Measurements from ENCODE around the gene TNFSF18.
"Not testable (repeated sequence)": the region's sequence is repeated elsewhere in the genome, so short reads cannot be mapped to it uniquely, and the experiment has no call there.

TNFSF18 gene

GRCh38 chr1:173084292-173084691 lies 33.6 kb upstream of the TNFSF18 start:
- no peak for DNase-seq (ENCODE audit: low read depth, low spot score)
- Histone ChIP-seq H3K9me3 (ENCODE audit: insufficient read depth, low read length) (no peaks in the 10 kb centered on the region), H3K9ac (ENCODE audit: insufficient read length, low read depth) (no peak overlapping the region), H3K36me3 (ENCODE audit: insufficient read depth, insufficient read length, low read length) (no peaks in the 10 kb centered on the region), H3K4me1 (ENCODE audit: insufficient read depth, insufficient read length) (no peaks in the 10 kb centered on the region), H3K27me3 (ENCODE audit: insufficient read depth, insufficient read length) (no peaks in the 10 kb centered on the region), H3K4me3 (ENCODE audit: insufficient read length, low read depth) (no peak overlapping the region)
- TF ChIP-seq ZNF274 (IDR thresholded peaks at IDR 0.05; ENCODE audit: low read depth, low read length) (no peak), YY1 (IDR thresholded peaks at IDR 0.05; ENCODE audit: insufficient read depth, insufficient read length) (no peak), SUZ12 (IDR thresholded peaks at IDR 0.05; ENCODE audit: extremely low read depth, insufficient read depth, insufficient read length) (no peak)

- H3K9ac ChIP-seq (ENCODE audit: insufficient read length, low read depth): no peak overlapping the region
- no peak for DNase-seq (ENCODE audit: low read depth, low spot score)
- no peak overlapping the region for H3K4me3 ChIP-seq (ENCODE audit: insufficient read length, low read depth)
- no peaks in the 10 kb centered on the region for H3K27me3 ChIP-seq (ENCODE audit: insufficient read depth, insufficient read length)
- TF ChIP-seq SUZ12 (IDR thresholded peaks at IDR 0.05; ENCODE audit: extremely low read depth, insufficient read depth, insufficient read length) (no peak), YY1 (IDR thresholded peaks at IDR 0.05; ENCODE audit: insufficient read depth, insufficient read length) (no peak), ZNF274 (IDR thresholded peaks at IDR 0.05; ENCODE audit: low read depth, low read length) (no peak)
- no peaks in the 10 kb centered on the region for H3K4me1 ChIP-seq (ENCODE audit: insufficient read depth, insufficient read length)
- no peaks in the 10 kb centered on the region for H3K36me3 ChIP-seq (ENCODE audit: insufficient read depth, insufficient read length, low read length)
- no peaks in the 10 kb centered on the region for H3K9me3 ChIP-seq (ENCODE audit: insufficient read depth, low read length)
Observed at GRCh38 chr1:173082913-173083312, 32.2 kb upstream of the TNFSF18 start.

GRCh38 chr1:173074217-173074616 lies 23.5 kb upstream of the TNFSF18 start:
- DNase-seq (ENCODE audit: low read depth, low spot score); H3K36me3 ChIP-seq (ENCODE audit: insufficient read depth, insufficient read length, low read length); H3K9ac ChIP-seq (ENCODE audit: insufficient read length, low read depth); H3K27me3 ChIP-seq (ENCODE audit: insufficient read depth, insufficient read length); H3K4me1 ChIP-seq (ENCODE audit: insufficient read depth, insufficient read length); H3K4me3 ChIP-seq (ENCODE audit: insufficient read length, low read depth): not testable (repeated sequence)
- peaks cover 12% of the 10 kb centered on the region for H3K9me3 ChIP-seq (ENCODE audit: insufficient read depth, low read length)

- no peak overlapping the region for H3K9ac ChIP-seq (ENCODE audit: insufficient read length, low read depth)
- TF ChIP-seq ZNF274 (IDR thresholded peaks at IDR 0.05; ENCODE audit: low read depth, low read length): no peak
- no peak for TF ChIP-seq SUZ12 (IDR thresholded peaks at IDR 0.05; ENCODE audit: extremely low read depth, insufficient read depth, insufficient read length)
- no peak for TF ChIP-seq YY1 (IDR thresholded peaks at IDR 0.05; ENCODE audit: insufficient read depth, insufficient read length)
- H3K27me3 ChIP-seq (ENCODE audit: insufficient read depth, insufficient read length): no peaks in the 10 kb centered on the region
- no peaks in the 10 kb centered on the region for H3K4me1 ChIP-seq (ENCODE audit: insufficient read depth, insufficient read length)
- H3K36me3 ChIP-seq (ENCODE audit: insufficient read depth, insufficient read length, low read length): no peaks in the 10 kb centered on the region
- H3K9me3 ChIP-seq (ENCODE audit: insufficient read depth, low read length): no peaks in the 10 kb centered on the region
- no peak for DNase-seq (ENCODE audit: low read depth, low spot score)
- H3K4me3 ChIP-seq (ENCODE audit: insufficient read length, low read depth): no peak overlapping the region
Observed at GRCh38 chr1:173064011-173064410, 13.3 kb upstream of the TNFSF18 start.

GRCh38 chr1:173063171-173063570 lies 12.4 kb upstream of the TNFSF18 start:
- H3K9ac ChIP-seq (ENCODE audit: insufficient read length, low read depth): no peak overlapping the region
- H3K9me3 ChIP-seq (ENCODE audit: insufficient read depth, low read length): no peaks in the 10 kb centered on the region
- no peak overlapping the region for H3K4me3 ChIP-seq (ENCODE audit: insufficient read length, low read depth)
- no peaks in the 10 kb centered on the region for H3K36me3 ChIP-seq (ENCODE audit: insufficient read depth, insufficient read length, low read length)
- H3K27me3 ChIP-seq (ENCODE audit: insufficient read depth, insufficient read length): no peaks in the 10 kb centered on the region
- H3K4me1 ChIP-seq (ENCODE audit: insufficient read depth, insufficient read length): no peaks in the 10 kb centered on the region
- no peak for TF ChIP-seq ZNF274 (IDR thresholded peaks at IDR 0.05; ENCODE audit: low read depth, low read length)
- TF ChIP-seq YY1 (IDR thresholded peaks at IDR 0.05; ENCODE audit: insufficient read depth, insufficient read length): no peak
- no peak for TF ChIP-seq SUZ12 (IDR thresholded peaks at IDR 0.05; ENCODE audit: extremely low read depth, insufficient read depth, insufficient read length)
- DNase-seq (ENCODE audit: low read depth, low spot score): no peak

GRCh38 chr1:173062150-173062938 lies 11.6 kb upstream of the TNFSF18 start:
- DNase-seq (ENCODE audit: low read depth, low spot score): no peak

GRCh38 chr1:173058556-173058955 lies 7.8 kb upstream of the TNFSF18 start:
- no peak for TF ChIP-seq YY1 (IDR thresholded peaks at IDR 0.05; ENCODE audit: insufficient read depth, insufficient read length)
- no peak for TF ChIP-seq ZNF274 (IDR thresholded peaks at IDR 0.05; ENCODE audit: low read depth, low read length)
- no peak for TF ChIP-seq SUZ12 (IDR thresholded peaks at IDR 0.05; ENCODE audit: extremely low read depth, insufficient read depth, insufficient read length)
- no peak for DNase-seq (ENCODE audit: low read depth, low spot score)
- Histone ChIP-seq H3K4me3 (ENCODE audit: insufficient read length, low read depth) (no peak overlapping the region), H3K9me3 (ENCODE audit: insufficient read depth, low read length) (no peaks in the 10 kb centered on the region), H3K9ac (ENCODE audit: insufficient read length, low read depth) (no peak overlapping the region), H3K36me3 (ENCODE audit: insufficient read depth, insufficient read length, low read length) (no peaks in the 10 kb centered on the region), H3K27me3 (ENCODE audit: insufficient read depth, insufficient read length) (no peaks in the 10 kb centered on the region), H3K4me1 (ENCODE audit: insufficient read depth, insufficient read length) (no peaks in the 10 kb centered on the region)

More at GRCh38 chr1:173062150-173062938, 11.6 kb upstream of the TNFSF18 start:
- Histone ChIP-seq H3K9me3 (ENCODE audit: insufficient read depth, low read length) (no peaks in the 10 kb centered on the region), H3K27me3 (ENCODE audit: insufficient read depth, insufficient read length) (no peaks in the 10 kb centered on the region), H3K36me3 (ENCODE audit: insufficient read depth, insufficient read length, low read length) (no peaks in the 10 kb centered on the region), H3K9ac (ENCODE audit: insufficient read length, low read depth) (no peak overlapping the region), H3K4me1 (ENCODE audit: insufficient read depth, insufficient read length) (no peaks in the 10 kb centered on the region), H3K4me3 (ENCODE audit: insufficient read length, low read depth) (no peak overlapping the region)
- no peak for TF ChIP-seq YY1 (IDR thresholded peaks at IDR 0.05; ENCODE audit: insufficient read depth, insufficient read length)
- TF ChIP-seq SUZ12 (IDR thresholded peaks at IDR 0.05; ENCODE audit: extremely low read depth, insufficient read depth, insufficient read length): no peak
- TF ChIP-seq ZNF274 (IDR thresholded peaks at IDR 0.05; ENCODE audit: low read depth, low read length): no peak

Measured in NT2/D1 (cell line).